ENCODE measurements around the gene FLOT1. TPM values are rescaled to one million over a fixed set of nuclear protein-coding genes. Genes with fewer than 3 reads are reported as not detected.

Gene FLOT1
- total and polyA plus RNA-seq, 9 of the 15 experiments (the other 6 are each of a cell fraction or from before 2014, with no cell fraction given): 11.7 to 149 (median 118) TPM

- TF ChIP-seq GATAD2A (IDR thresholded peaks at IDR 0.05): 0 out of 2 replicates have a peak, but pooled peaks have one; percentile 37
- no peak for TF ChIP-seq MCM5 (IDR thresholded peaks at IDR 0.05; ENCODE audit: low read depth)
- TF ChIP-seq CHD2 (IDR thresholded peaks at IDR 0.05; ENCODE audit: low read depth, low read length): no peak
- TF ChIP-seq ZBTB40 (IDR thresholded peaks at IDR 0.05): 0 out of 2 replicates have a peak, but pooled peaks have one; percentile 17
- TF ChIP-seq ZBTB40 (CRISPR knock-in tag; IDR thresholded peaks at IDR 0.05): no peak
- no peak; the same call in 1 of the 2 replicates for TF ChIP-seq RB1 (IDR thresholded peaks at IDR 0.05; ENCODE audit: low read depth)
- TF ChIP-seq ZNF24 (IDR thresholded peaks at IDR 0.05): peak; percentile 59
- TF ChIP-seq XRCC4 (IDR thresholded peaks at IDR 0.05; ENCODE audit: extremely low read depth, insufficient read depth, insufficient read length): no peak
- no peak for TF ChIP-seq GTF3C2 (IDR thresholded peaks at IDR 0.05; ENCODE audit: borderline replicate concordance, extremely low read depth, insufficient read length)
- no peak for TF ChIP-seq PHB2 (IDR thresholded peaks at IDR 0.05; ENCODE audit: low read depth)
- no peak for TF ChIP-seq NUFIP1 (IDR thresholded peaks at IDR 0.05; ENCODE audit: partially characterized antibody)
- no peak for TF ChIP-seq ZNF354B (CRISPR knock-in tag; IDR thresholded peaks at IDR 0.05)
- no peak for TF ChIP-seq CREBBP (IDR thresholded peaks at IDR 0.05; ENCODE audit: low read depth, low read length)
- no peak for TF ChIP-seq KAT8 (IDR thresholded peaks at IDR 0.05; ENCODE audit: low read depth)
- peak; percentile 62; the same call in 1 of the 2 replicates for TF ChIP-seq ZEB2 (IDR thresholded peaks at IDR 0.05)
- TF ChIP-seq SLC30A9 (CRISPR knock-in tag; IDR thresholded peaks at IDR 0.05): no peak
- peak; percentile 53; the same call in 1 of the 2 replicates for TF ChIP-seq TOE1 (IDR thresholded peaks at IDR 0.05; ENCODE audit: borderline replicate concordance)
- TF ChIP-seq TOE1 (CRISPR knock-in tag; IDR thresholded peaks at IDR 0.05; ENCODE audit: borderline replicate concordance, low read depth): no peak
- TF ChIP-seq PML (IDR thresholded peaks at IDR 0.05; ENCODE audit: low read length): no peak; the same call in 1 of the 2 replicates
Measured at GRCh38 chr6:30722280-30723112, 20.0 kb downstream of the FLOT1 start (continued).
